GM23248 (cell line): ENCODE data around the gene DPY19L1. TPM values are rescaled to one million over a fixed set of nuclear protein-coding genes. Genes with fewer than 3 reads are reported as not detected.
"Not testable (repeated sequence)": the region's sequence is repeated elsewhere in the genome, so short reads cannot be mapped to it uniquely, and the experiment has no call there.

Source experiments
- DNase-seq: peaks from one replicate; pipeline ENCODE4 v3.0.0-alpha.2; 2015
- H2AFZ ChIP-seq: fragments of 200-600 bp; sonication (generic); 2 replicates; pipeline ENCODE4 v1.6.1; 2016; ENCODE audit warnings: antibody characterized with exemption
- H3F3A ChIP-seq: fragments of 200-600 bp; sonication (generic); 2 replicates; pipeline ENCODE4 v1.6.1; 2016; ENCODE audit warnings: mild to moderate bottlenecking, antibody characterized with exemption, mixed run types; ENCODE audit not compliant: insufficient read depth
- H3K27ac ChIP-seq: fragments of 200-600 bp; sonication (generic); 2 replicates; pipeline ENCODE4 v1.5.1; 2016; ENCODE audit warnings: mild to moderate bottlenecking
- H3K27me3 ChIP-seq: fragments of 200-600 bp; sonication (generic); replicated peaks from 2 replicates; pipeline ENCODE4 v1.6.1; 2016; ENCODE audit warnings: mild to moderate bottlenecking; ENCODE audit not compliant: insufficient read depth
- H3K36me3 ChIP-seq: fragments of 200-600 bp; sonication (generic); 2 replicates; pipeline ENCODE4 v1.6.1; 2016; ENCODE audit warnings: low read depth, mild to moderate bottlenecking
- H3K4me1 ChIP-seq: fragments of 200-600 bp; sonication (generic); 2 replicates; pipeline ENCODE4 v1.6.1; 2016; ENCODE audit warnings: mild to moderate bottlenecking; ENCODE audit not compliant: insufficient read depth
- H3K4me2 ChIP-seq: fragments of 200-600 bp; sonication (generic); one replicate; pipeline ENCODE4 v1.6.1; 2016; ENCODE audit warnings: mild to moderate bottlenecking; ENCODE audit not compliant: unreplicated experiment
- H3K4me3 ChIP-seq: fragments of 200-600 bp; sonication (generic); 2 replicates; pipeline ENCODE4 v1.5.1; 2016; ENCODE audit warnings: mild to moderate bottlenecking
- H3K79me2 ChIP-seq: fragments of 200-600 bp; sonication (generic); 2 replicates; pipeline ENCODE4 v1.6.1; 2016; ENCODE audit warnings: mild to moderate bottlenecking; ENCODE audit not compliant: insufficient read depth
- H3K9ac ChIP-seq: fragments of 200-600 bp; sonication (generic); 2 replicates; pipeline ENCODE4 v1.6.1; 2016; ENCODE audit warnings: mild to moderate bottlenecking
- H3K9me2 ChIP-seq: fragments of 200-600 bp; sonication (generic); 2 replicates; pipeline ENCODE4 v1.6.1; 2016; ENCODE audit warnings: mixed run types, mild to moderate bottlenecking, moderate library complexity; ENCODE audit not compliant: insufficient read depth
- H3K9me3 ChIP-seq: fragments of 200-600 bp; sonication (generic); one replicate; pipeline ENCODE4 v1.6.1; 2017; ENCODE audit warnings: low read depth
- H4K20me1 ChIP-seq: fragments of 200-600 bp; sonication (generic); 2 replicates; pipeline ENCODE4 v1.6.0; 2016; ENCODE audit not compliant: insufficient read depth
- EZH2 ChIP-seq: fragments of 200-600 bp; sonication (generic); IDR thresholded peaks from 2 replicates; pipeline ENCODE4 v1.6.1; 2018; ENCODE audit warnings: antibody characterized with exemption, mild to moderate bottlenecking; ENCODE audit not compliant: insufficient read depth, poor library complexity, severe bottlenecking
- EZH2phosphoT487 ChIP-seq: fragments of 200-600 bp; sonication (generic); IDR thresholded peaks from 2 replicates; pipeline ENCODE4 v1.6.1; 2018; ENCODE audit warnings: antibody characterized with exemption, moderate library complexity, mild to moderate bottlenecking, low read depth; ENCODE audit not compliant: insufficient read depth
- whole genome bisulfite sequencing, 2 experiments: methylation state at CpG; one replicate each; pipeline ENCODE4 v1.1.6; 2015 to 2017; ENCODE audit warnings: low lambda C conversion rate in 2 of 2, low coverage in 1 of 2; ENCODE audit errors: missing lambda C conversion rate in 2 of 2; 5-methylcytosine and 5-hydroxymethylcytosine counted together
- in situ Hi-C: fragments of 300-500 bp; cut with MboI; formaldehyde crosslinking; loops from 2 replicates; pipeline ENCODE4 v1.15.0; 2020
- polyA plus RNA-seq: library from polyadenylated mRNA; unstranded; fragments of >200 nt; fragmentation: Nextera tagmentation; extraction: Ambion mirVana; gene quantifications from 2 replicates; pipeline ENCODE4 v1.2.1, GENCODE V29; 2016
- total RNA-seq: library from RNA; depleted of rRNA; stranded (reverse); fragments of >200 nt; shearing (Covaris generic); gene quantifications from 2 replicates; pipeline ENCODE4 v1.2.3, GENCODE V29; 2014

The DPY19L1 gene
- total and polyA plus RNA-seq, 2 experiments from 2014 or later: 3.0 to 33.8 TPM

GRCh38 chr7:35003679-35004303, 33.5 kb downstream of the DPY19L1 start:
- H3K27me3 ChIP-seq: no peaks in the 10 kb centered on the region
- 0 out of 2 replicates have a peak, but pooled peaks cover 8% of the 10 kb centered on the region for H3K79me2 ChIP-seq
- peak overlapping the region; percentile 86 for H3K27ac ChIP-seq
- H2AFZ ChIP-seq: no peak overlapping the region
- H3K9ac ChIP-seq: peak overlapping the region; percentile 58
- in situ Hi-C loops: no loop called here
- 37 to 38% methylated on average over 7 of the region's 7 CpGs for WGBS, 2 experiments
- H3K4me3 ChIP-seq: no peak overlapping the region
- peak; percentile 88 for DNase-seq
- no peaks in the 10 kb centered on the region for H3K36me3 ChIP-seq
- peak overlapping the region; percentile 53 for H3K4me2 ChIP-seq
- peaks cover 24% of the 10 kb centered on the region for H3K4me1 ChIP-seq
- H3K9me2 ChIP-seq: no peaks in the 10 kb centered on the region
- no peaks in the 10 kb centered on the region for H4K20me1 ChIP-seq
- H3K9me3 ChIP-seq: no peaks in the 10 kb centered on the region
- peaks cover 21% of the 10 kb centered on the region for H3F3A ChIP-seq
- TF ChIP-seq EZH2 (no peak), EZH2phosphoT487 (no peak)

- Histone ChIP-seq H3F3A (peaks cover 21% of the 10 kb centered on the region), H3K4me2 (peak overlapping the region; percentile 53), H3K4me1 (peaks cover 24% of the 10 kb centered on the region), H3K9ac (peak overlapping the region; percentile 58), H3K27ac (peak overlapping the region; percentile 86)
- H3K36me3 ChIP-seq, in situ Hi-C loops, H3K79me2 ChIP-seq, H3K27me3 ChIP-seq, H3K9me2 ChIP-seq, H4K20me1 ChIP-seq, H3K9me3 ChIP-seq, H3K4me3 ChIP-seq, H2AFZ ChIP-seq: not testable (repeated sequence)
- DNase-seq: peak; percentile 68
- WGBS, 2 experiments: 69 to 71% methylated on average over 1 of the region's 1 CpG
Observed at GRCh38 chr7:35003177-35003650, 34.1 kb downstream of the DPY19L1 start.

GRCh38 chr7:34998335-34998734, 39.0 kb downstream of the DPY19L1 start:
- H3K4me3 ChIP-seq, H3K9me3 ChIP-seq, H3K27me3 ChIP-seq, H3K79me2 ChIP-seq, H4K20me1 ChIP-seq, DNase-seq, H2AFZ ChIP-seq, H3K36me3 ChIP-seq, H3K4me2 ChIP-seq, H3K9ac ChIP-seq, H3K27ac ChIP-seq, H3K4me1 ChIP-seq, H3F3A ChIP-seq, H3K9me2 ChIP-seq, in situ Hi-C loops: not testable (repeated sequence)
- 82 to 84% methylated on average over 6 of the region's 6 CpGs for WGBS, 2 experiments

- 95% methylated on average over 5 of the region's 5 CpGs for WGBS, 2 experiments
- not testable (repeated sequence) for H3K9me3 ChIP-seq
Observed at GRCh38 chr7:34996423-34997090, 40.7 kb downstream of the DPY19L1 start.

GRCh38 chr7:34995757-34996156, 41.5 kb downstream of the DPY19L1 start:
- no peak for TF ChIP-seq EZH2
- no peak for DNase-seq
- H3F3A ChIP-seq: peaks cover 15% of the 10 kb centered on the region
- H3K9ac ChIP-seq: no peak overlapping the region
- in situ Hi-C loops: no loop called here
- H3K27me3 ChIP-seq: no peaks in the 10 kb centered on the region
- H2AFZ ChIP-seq: no peak overlapping the region
- WGBS, 2 experiments: 78 to 79% methylated on average over 7 of the region's 7 CpGs
- H3K79me2 ChIP-seq: no peaks in the 10 kb centered on the region
- H3K4me2 ChIP-seq: no peak overlapping the region
- H3K27ac ChIP-seq: no peak overlapping the region
- H4K20me1 ChIP-seq: no peaks in the 10 kb centered on the region
- H3K9me2 ChIP-seq: no peaks in the 10 kb centered on the region
- H3K4me3 ChIP-seq: no peak overlapping the region
- no peaks in the 10 kb centered on the region for H3K36me3 ChIP-seq
- H3K4me1 ChIP-seq: peaks cover 9% of the 10 kb centered on the region
- H3K9me3 ChIP-seq: no peaks in the 10 kb centered on the region

More at GRCh38 chr7:34996423-34997090, 40.7 kb downstream of the DPY19L1 start:
- H3K4me2 ChIP-seq, H2AFZ ChIP-seq, H3K4me3 ChIP-seq, H3K27ac ChIP-seq, H3K9ac ChIP-seq, H3K27me3 ChIP-seq, H4K20me1 ChIP-seq, H3K4me1 ChIP-seq, H3K36me3 ChIP-seq, H3K9me2 ChIP-seq, H3K79me2 ChIP-seq, in situ Hi-C loops: not testable (repeated sequence)
- DNase-seq: peak; percentile 5
- peaks cover 14% of the 10 kb centered on the region for H3F3A ChIP-seq
